ENCODE measurements around the gene PARK7.

Gene PARK7

GRCh38 chr1:8012955-8013354 is 51.4 kb downstream of the PARK7 start:
- TF ChIP-seq TAF1 (IDR thresholded peaks at IDR 0.05; ENCODE audit: low read depth, low read length) (no peak), PAX5 (IDR thresholded peaks at IDR 0.05; ENCODE audit: insufficient read depth, low read length, severe bottlenecking) (no peak), SPI1 (IDR thresholded peaks at IDR 0.05; ENCODE audit: low read depth, low read length) (no peak), POU2F2 (IDR thresholded peaks at IDR 0.05; ENCODE audit: low read depth, low read length) (no peak), POLR2AphosphoS5 (IDR thresholded peaks at IDR 0.05; ENCODE audit: low read depth, low read length) (no peak), POLR2A (IDR thresholded peaks at IDR 0.05; ENCODE audit: low read depth, low read length) (no peak)
- DNase-seq (ENCODE audit: insufficient read length, low spot score) (no peak), FAIRE-seq (no peak)

- FAIRE-seq = no peak
- TF ChIP-seq POU2F2 (IDR thresholded peaks at IDR 0.05; ENCODE audit: low read depth, low read length) = no peak
- no peak for TF ChIP-seq POLR2AphosphoS5 (IDR thresholded peaks at IDR 0.05; ENCODE audit: low read depth, low read length)
- TF ChIP-seq PAX5 (IDR thresholded peaks at IDR 0.05; ENCODE audit: insufficient read depth, low read length, severe bottlenecking) = no peak
- TF ChIP-seq TAF1 (IDR thresholded peaks at IDR 0.05; ENCODE audit: low read depth, low read length) = no peak
- no peak for TF ChIP-seq POLR2A (IDR thresholded peaks at IDR 0.05; ENCODE audit: low read depth, low read length)
- TF ChIP-seq SPI1 (IDR thresholded peaks at IDR 0.05; ENCODE audit: low read depth, low read length) = no peak
- no peak for DNase-seq (ENCODE audit: insufficient read length, low spot score)
Measured at GRCh38 chr1:8013399-8013798, 51.9 kb downstream of the PARK7 start.

- TF ChIP-seq TAF1 (IDR thresholded peaks at IDR 0.05; ENCODE audit: low read depth, low read length) = no peak
- no peak for TF ChIP-seq POU2F2 (IDR thresholded peaks at IDR 0.05; ENCODE audit: low read depth, low read length)
- TF ChIP-seq POLR2A (IDR thresholded peaks at IDR 0.05; ENCODE audit: low read depth, low read length) = no peak
- TF ChIP-seq PAX5 (IDR thresholded peaks at IDR 0.05; ENCODE audit: insufficient read depth, low read length, severe bottlenecking) = no peak
- TF ChIP-seq POLR2AphosphoS5 (IDR thresholded peaks at IDR 0.05; ENCODE audit: low read depth, low read length) = no peak
- no peak for TF ChIP-seq SPI1 (IDR thresholded peaks at IDR 0.05; ENCODE audit: low read depth, low read length)
- FAIRE-seq (no peak), DNase-seq (ENCODE audit: insufficient read length, low spot score) (no peak)
Measured at GRCh38 chr1:8013800-8014199, 52.3 kb downstream of the PARK7 start.

GRCh38 chr1:8014381-8014988 is 53.0 kb downstream of the PARK7 start:
- FAIRE-seq (no peak), DNase-seq (ENCODE audit: insufficient read length, low spot score) (no peak)
- TF ChIP-seq PAX5 (IDR thresholded peaks at IDR 0.05; ENCODE audit: insufficient read depth, low read length, severe bottlenecking) (no peak), POU2F2 (IDR thresholded peaks at IDR 0.05; ENCODE audit: low read depth, low read length) (no peak)

GRCh38 chr1:8015036-8015808 is 53.7 kb downstream of the PARK7 start:
- no peak for TF ChIP-seq POU2F2 (IDR thresholded peaks at IDR 0.05; ENCODE audit: low read depth, low read length)
- no peak for TF ChIP-seq POLR2AphosphoS5 (IDR thresholded peaks at IDR 0.05; ENCODE audit: low read depth, low read length)
- no peak for TF ChIP-seq SPI1 (IDR thresholded peaks at IDR 0.05; ENCODE audit: low read depth, low read length)
- no peak for TF ChIP-seq PAX5 (IDR thresholded peaks at IDR 0.05; ENCODE audit: insufficient read depth, low read length, severe bottlenecking)
- TF ChIP-seq TAF1 (IDR thresholded peaks at IDR 0.05; ENCODE audit: low read depth, low read length) = no peak
- TF ChIP-seq POLR2A (IDR thresholded peaks at IDR 0.05; ENCODE audit: low read depth, low read length) = no peak
- FAIRE-seq (peak; percentile 83), DNase-seq (ENCODE audit: insufficient read length, low spot score) (no peak)

- no peak for TF ChIP-seq POLR2AphosphoS5 (IDR thresholded peaks at IDR 0.05; ENCODE audit: low read depth, low read length)
- no peak for TF ChIP-seq POLR2A (IDR thresholded peaks at IDR 0.05; ENCODE audit: low read depth, low read length)
- TF ChIP-seq POU2F2 (IDR thresholded peaks at IDR 0.05; ENCODE audit: low read depth, low read length) = no peak
- TF ChIP-seq TAF1 (IDR thresholded peaks at IDR 0.05; ENCODE audit: low read depth, low read length) = no peak
- TF ChIP-seq PAX5 (IDR thresholded peaks at IDR 0.05; ENCODE audit: insufficient read depth, low read length, severe bottlenecking) = no peak
- no peak for TF ChIP-seq SPI1 (IDR thresholded peaks at IDR 0.05; ENCODE audit: low read depth, low read length)
- DNase-seq (ENCODE audit: insufficient read length, low spot score) = no peak
- no peak for FAIRE-seq
Measured at GRCh38 chr1:8015809-8016165, 54.3 kb downstream of the PARK7 start.

GRCh38 chr1:8016210-8016894 is 54.8 kb downstream of the PARK7 start:
- no peak for FAIRE-seq
- DNase-seq (ENCODE audit: insufficient read length, low spot score) = no peak
- TF ChIP-seq POU2F2 (IDR thresholded peaks at IDR 0.05; ENCODE audit: low read depth, low read length) = no peak
- TF ChIP-seq POLR2AphosphoS5 (IDR thresholded peaks at IDR 0.05; ENCODE audit: low read depth, low read length) = no peak
- no peak for TF ChIP-seq PAX5 (IDR thresholded peaks at IDR 0.05; ENCODE audit: insufficient read depth, low read length, severe bottlenecking)
- no peak for TF ChIP-seq POLR2A (IDR thresholded peaks at IDR 0.05; ENCODE audit: low read depth, low read length)

- no peak for DNase-seq (ENCODE audit: insufficient read length, low spot score)
- TF ChIP-seq TAF1 (IDR thresholded peaks at IDR 0.05; ENCODE audit: low read depth, low read length) (no peak), PAX5 (IDR thresholded peaks at IDR 0.05; ENCODE audit: insufficient read depth, low read length, severe bottlenecking) (no peak), POLR2AphosphoS5 (IDR thresholded peaks at IDR 0.05; ENCODE audit: low read depth, low read length) (no peak), POU2F2 (IDR thresholded peaks at IDR 0.05; ENCODE audit: low read depth, low read length) (no peak), SPI1 (IDR thresholded peaks at IDR 0.05; ENCODE audit: low read depth, low read length) (no peak), POLR2A (IDR thresholded peaks at IDR 0.05; ENCODE audit: low read depth, low read length) (no peak)
- FAIRE-seq = no peak
Measured at GRCh38 chr1:8016895-8017241, 55.4 kb downstream of the PARK7 start.

- no peak for DNase-seq (ENCODE audit: insufficient read length, low spot score)
- TF ChIP-seq TAF1 (IDR thresholded peaks at IDR 0.05; ENCODE audit: low read depth, low read length) = no peak
- TF ChIP-seq PAX5 (IDR thresholded peaks at IDR 0.05; ENCODE audit: insufficient read depth, low read length, severe bottlenecking) = no peak
- TF ChIP-seq POLR2AphosphoS5 (IDR thresholded peaks at IDR 0.05; ENCODE audit: low read depth, low read length) = no peak
- no peak for FAIRE-seq
Measured at GRCh38 chr1:8017495-8018197, 56.1 kb downstream of the PARK7 start.

Data from GM12891 (cell line).